NCI-H1694 (cell line): ENCODE results near the gene SLC37A1.
A peak's percentile ranks its signal among the peaks of the same experiment; 100 is the strongest.

Experiments used
- DNase-seq: peaks from one replicate; lab custom pipeline; 2025; lab: John Stamatoyannopoulos, UW

Gene SLC37A1

DNA sequence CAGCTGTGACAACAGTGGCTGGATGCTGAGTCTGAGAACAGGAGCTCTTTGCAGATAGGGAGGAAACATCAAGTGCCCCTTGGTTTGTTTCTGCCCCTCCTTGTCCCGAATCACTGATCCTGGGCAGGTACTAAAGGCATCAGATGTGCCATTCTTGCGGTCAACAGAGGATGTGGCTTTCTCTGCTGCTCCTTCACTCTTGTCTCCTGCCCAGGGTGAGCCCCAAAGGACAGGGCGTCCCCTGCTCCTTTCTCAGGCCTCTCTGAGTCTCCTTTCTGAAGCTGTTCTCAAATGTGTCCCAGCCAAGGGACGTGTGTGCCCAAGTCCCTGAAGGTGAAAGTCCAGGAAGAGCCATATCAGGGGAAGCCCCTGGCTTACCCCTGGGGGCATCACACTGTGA, 31.7 kb downstream of the SLC37A1 start:
- no peak for DNase-seq

- no peak for DNase-seq
Observed at GRCh38 chr21:42545745-42546144, 32.1 kb downstream of the SLC37A1 start.

GRCh38 chr21:42546433-42546832, 32.8 kb downstream of the SLC37A1 start:
- no peak for DNase-seq

GRCh38 chr21:42547001-42547905, 33.6 kb downstream of the SLC37A1 start:
- DNase-seq, result no peak

DNA sequence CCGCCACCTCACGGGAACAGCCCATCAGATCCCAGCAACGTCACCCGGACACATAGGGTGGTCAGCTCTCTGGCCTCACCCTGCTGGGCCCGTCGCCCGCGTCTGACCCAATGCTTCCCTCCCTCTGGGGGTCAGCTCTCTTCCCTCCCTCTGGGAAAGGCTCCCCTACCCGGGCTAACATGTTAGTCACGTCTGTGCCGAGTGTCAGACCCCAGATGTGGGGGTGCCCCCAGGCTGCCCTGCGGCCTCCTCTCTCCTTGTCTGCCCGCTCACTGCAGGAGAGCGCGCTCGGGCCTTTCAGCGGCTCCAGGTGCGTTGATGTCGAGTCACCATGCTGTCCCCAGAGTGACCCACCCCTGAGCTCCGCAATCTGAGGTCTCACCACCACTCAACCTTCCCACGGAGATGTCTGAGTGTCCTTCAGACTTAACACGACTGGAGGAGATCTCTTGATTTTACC, 34.3 kb downstream of the SLC37A1 start:
- no peak for DNase-seq

- no peak for DNase-seq
Observed at GRCh38 chr21:42548687-42549406, 35.2 kb downstream of the SLC37A1 start.

DNA sequence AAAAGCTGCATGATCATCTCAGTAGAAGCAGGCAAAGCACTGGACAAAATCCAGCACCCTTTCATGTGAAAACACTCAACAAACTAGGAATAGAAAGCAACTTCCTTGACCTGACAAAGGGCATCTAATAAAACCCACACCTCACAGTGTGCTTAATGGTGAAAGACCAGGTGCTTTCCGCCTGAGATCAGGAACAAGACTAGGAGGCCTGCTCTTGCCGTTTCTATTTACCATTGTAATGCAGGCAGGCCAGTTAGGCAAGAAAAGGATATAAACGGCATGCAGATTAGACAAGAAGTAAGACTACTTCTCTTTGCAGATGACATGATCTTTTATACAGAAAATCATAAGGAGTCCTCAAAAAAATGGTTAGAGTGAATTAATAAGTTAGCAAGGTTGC, 37.2 kb downstream of the SLC37A1 start:
- no peak for DNase-seq

GRCh38 chr21:42552407-42553336, 39.0 kb downstream of the SLC37A1 start:
- DNase-seq, result no peak

GRCh38 chr21:42553435-42553834, 39.8 kb downstream of the SLC37A1 start:
- DNase-seq, result no peak

- DNase-seq, result no peak
Observed at GRCh38 chr21:42554251-42554961, 40.8 kb downstream of the SLC37A1 start.

DNA sequence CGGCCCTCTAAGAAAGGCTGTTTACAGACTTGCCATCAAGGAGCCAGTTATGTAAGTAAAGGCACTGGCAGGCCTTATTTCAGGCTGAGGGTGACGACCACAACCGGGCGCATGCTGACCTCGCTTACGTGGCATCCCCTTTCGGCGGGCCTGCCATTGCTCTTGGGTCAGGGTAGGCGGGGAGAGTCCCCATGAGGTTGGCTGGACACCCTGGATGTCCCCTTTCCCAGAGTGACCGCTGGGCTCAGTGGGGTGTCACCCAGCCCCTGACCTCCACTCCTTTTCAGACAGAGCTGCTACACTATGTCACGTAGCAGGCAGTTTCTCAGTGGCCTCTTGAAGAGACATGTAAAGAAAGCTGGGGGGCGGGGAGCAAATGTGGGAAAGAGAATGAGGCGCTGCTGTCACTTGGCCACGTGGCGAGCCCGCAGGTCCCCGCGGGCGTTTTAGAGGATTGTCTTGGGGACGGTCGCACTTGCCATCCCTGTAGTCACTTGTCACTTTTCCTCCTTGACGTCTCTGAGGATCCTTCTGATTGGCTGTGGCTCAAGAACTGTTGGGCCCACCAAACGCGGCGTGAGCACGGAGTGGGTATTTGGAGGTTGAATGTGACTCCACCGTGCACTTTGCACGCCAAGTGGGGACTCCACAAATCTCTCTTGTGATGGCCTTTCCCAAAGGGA, 42.2 kb downstream of the SLC37A1 start:
- DNase-seq, result no peak

- no peak for DNase-seq
Observed at GRCh38 chr21:42556476-42556875, 42.8 kb downstream of the SLC37A1 start.

DNA sequence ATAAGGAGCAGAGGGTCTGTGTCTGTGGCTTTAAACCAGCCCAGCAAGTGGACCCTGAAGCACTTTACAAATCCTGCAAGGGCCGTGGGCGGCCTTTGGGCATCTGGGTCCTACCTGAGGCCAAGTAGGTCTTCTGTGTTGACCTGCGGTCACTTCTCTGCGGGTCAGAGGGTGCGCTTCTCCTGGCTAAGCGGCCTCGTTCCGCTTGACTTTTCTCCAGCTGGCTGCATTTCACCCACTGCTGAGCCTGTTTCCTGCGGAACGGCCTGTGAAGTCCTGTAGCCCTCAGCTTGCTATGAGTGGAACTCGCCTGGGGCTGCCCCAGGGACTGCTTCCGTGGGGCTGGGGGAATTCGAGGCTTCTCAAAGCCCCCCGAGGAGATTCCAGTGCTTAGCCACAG, 43.3 kb downstream of the SLC37A1 start:
- no peak for DNase-seq

- DNase-seq, result no peak
Observed at GRCh38 chr21:42557420-42557819, 43.8 kb downstream of the SLC37A1 start.

GRCh38 chr21:42558368-42558767, 44.7 kb downstream of the SLC37A1 start:
- no peak for DNase-seq

DNA sequence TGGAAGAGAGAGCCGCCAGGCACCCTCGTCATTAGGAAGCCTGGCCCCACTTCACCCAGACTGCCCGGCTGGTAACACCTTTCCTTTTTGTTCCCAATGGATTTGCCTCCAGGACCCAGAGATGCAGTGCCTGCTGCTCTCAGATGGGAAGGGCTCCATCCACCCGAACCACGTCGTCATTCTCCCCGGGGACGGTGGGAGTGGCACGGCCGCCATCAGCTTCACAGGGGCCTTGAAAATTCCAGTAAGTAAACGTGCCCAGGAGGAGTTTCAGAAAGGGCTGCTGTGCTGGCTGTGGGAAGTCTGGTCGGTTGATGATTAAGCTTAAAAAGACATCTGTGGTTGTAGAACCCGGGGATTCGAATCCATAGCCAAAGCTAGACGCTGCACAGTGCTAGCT, 45.2 kb downstream of the SLC37A1 start:
- DNase-seq, result no peak

DNA sequence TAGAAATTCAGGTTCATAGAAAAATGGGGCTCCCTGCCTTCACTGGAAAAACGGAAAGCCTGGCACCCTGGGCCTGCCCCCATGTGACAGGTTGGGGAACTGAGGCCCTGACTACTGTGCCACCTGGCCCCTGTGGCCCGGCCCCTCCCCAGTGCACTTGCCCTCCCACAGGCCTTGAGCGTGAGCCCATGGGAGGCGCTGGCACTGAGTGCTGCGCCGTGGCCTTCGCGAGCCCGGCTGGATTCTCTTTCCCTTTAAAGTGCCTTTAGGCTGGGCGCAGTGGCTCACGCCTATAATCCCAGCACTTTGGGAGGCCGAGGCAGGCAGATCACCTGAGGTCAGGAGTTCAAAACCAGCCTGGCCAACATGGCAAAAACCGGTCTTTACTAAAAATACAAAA, 45.7 kb downstream of the SLC37A1 start:
- no peak for DNase-seq

DNA sequence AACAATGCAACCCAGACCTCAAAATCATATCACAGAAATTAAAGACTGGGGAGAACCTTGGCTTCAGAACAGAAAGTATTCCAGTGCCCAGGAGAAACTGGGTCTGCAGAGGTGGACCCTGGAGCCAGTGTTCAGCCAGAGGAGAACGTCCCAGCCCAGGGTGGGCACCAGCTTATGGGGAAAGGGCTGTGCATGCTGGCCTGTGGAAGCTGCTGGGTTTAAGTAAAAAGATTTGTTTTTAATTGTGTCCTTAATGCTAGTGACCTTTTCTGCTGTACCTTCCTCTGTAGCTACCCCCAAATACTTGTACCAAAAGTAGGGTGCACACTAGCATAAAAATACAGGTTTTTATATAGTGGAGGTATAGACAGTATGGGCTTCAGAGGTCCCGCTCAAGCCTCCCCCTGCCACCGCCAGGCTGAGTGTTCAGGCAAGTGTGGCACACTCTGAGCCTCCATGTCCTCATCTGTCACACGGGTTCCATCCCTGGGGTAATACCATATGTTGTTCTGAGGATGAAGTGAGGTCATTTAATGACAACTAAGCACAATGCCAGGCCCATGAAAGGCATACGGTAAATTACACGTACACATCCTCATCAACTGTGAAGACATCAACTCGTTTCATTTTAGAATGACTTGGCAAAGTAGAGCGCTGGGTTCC, 47.0 kb downstream of the SLC37A1 start:
- DNase-seq, result peak; percentile 90

GRCh38 chr21:42561762-42562650, 48.4 kb downstream of the SLC37A1 start:
- peak; percentile 15 for DNase-seq
